ENCODE data around the gene BRMS1. TPM values are rescaled to one million over a fixed set of nuclear protein-coding genes. Genes with fewer than 3 reads are reported as not detected.

The BRMS1 gene
- total RNA-seq, 2 donors from 2014 or later = 19.2 to 33.3 TPM

- DNase-seq (ENCODE audit: low spot score) = peak; percentile 93
- Histone ChIP-seq H3K27me3 (no peaks in the 10 kb centered on the region), H3K4me1 (peaks cover 0 to 39% of the 10 kb centered on the region in 2 donors), H3K9me3 (no peaks in the 10 kb centered on the region), H3K36me3 (no peaks in the 10 kb centered on the region), H3K27ac (peak within 1 kb of the TSS; percentile 85 to 91), H3K4me3 (peak within 1 kb of the TSS; percentile 72 to 85)
- no peak for TF ChIP-seq CTCF (IDR thresholded peaks at IDR 0.05)
These were observed 2.7 kb upstream of the BRMS1 start, which contains the start of gene B4GAT1 for GRCh38 chr11:66347425-66348276. Gene B4GAT1 (minus strand): TSS chr11:66347629. CDS start chr11:66347545, 84 bp downstream.

DNA sequence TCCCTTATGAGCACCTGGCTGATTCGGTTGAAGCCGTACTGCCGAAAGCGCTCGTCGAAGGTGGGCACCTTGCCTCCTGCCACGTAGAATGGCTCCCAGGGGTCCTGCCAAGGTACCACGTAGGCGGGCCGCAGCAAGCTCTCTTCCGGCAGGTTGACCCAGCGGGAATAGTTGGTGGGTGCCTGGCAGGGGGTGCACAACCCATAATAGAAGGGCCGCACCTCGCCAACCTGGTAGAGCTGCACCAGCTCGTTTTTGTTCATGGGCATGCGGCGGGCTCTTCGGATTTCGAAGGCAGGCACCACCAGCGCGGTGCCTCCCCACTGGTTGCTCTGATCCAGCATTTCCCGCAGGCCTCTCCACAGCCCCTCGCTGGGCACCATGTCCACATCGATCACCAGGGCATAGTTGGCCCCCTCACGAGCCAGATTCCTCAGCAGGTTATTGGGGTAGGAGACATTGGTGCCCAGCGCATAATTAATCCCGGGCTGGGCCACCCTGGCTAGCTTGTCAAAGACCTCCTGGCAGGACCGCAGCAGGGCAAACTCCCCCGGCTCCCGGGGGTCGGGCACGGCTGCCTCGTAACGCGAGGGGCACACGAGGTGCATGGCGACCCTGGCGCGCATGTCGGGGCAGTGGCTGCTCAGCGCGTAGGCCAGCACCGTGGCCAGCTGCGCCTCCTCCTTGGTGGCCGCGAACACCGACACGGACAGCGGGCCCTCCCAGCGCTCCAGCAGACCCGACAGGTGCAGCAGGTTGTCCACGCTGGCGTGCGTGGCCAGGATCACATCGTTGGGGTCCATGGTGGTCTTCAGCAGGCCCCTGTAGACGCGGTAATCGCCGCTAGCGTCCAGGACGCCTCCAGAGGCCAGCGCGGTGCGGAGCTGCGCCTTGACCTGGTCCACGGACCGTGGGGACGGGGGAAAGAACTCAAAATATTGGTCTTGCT lies 1.8 kb upstream of the BRMS1 start:
- peaks cover under 1% of the 10 kb centered on the region for H3K36me3 ChIP-seq
- H3K4me3 ChIP-seq = peak overlapping the region; percentile 72 to 85
- TF ChIP-seq CTCF (IDR thresholded peaks at IDR 0.05) = no peak
- DNase-seq (ENCODE audit: low spot score) = no peak
- H3K9me3 ChIP-seq = no peaks in the 10 kb centered on the region
- peaks cover 0 to 39% of the 10 kb centered on the region in 2 donors for H3K4me1 ChIP-seq
- peak overlapping the region; percentile 77 to 91 for H3K27ac ChIP-seq
- no peaks in the 10 kb centered on the region for H3K27me3 ChIP-seq

GRCh38 chr11:66345316-66345649 lies 379 bp upstream of the BRMS1 start:
- no peak for TF ChIP-seq CTCF (IDR thresholded peaks at IDR 0.05)
- Histone ChIP-seq H3K27ac (peak overlapping the region; percentile 60 to 66), H3K36me3 (peaks cover 15% of the 10 kb centered on the region), H3K9me3 (no peaks in the 10 kb centered on the region), H3K4me1 (peaks cover 0 to 39% of the 10 kb centered on the region in 2 donors), H3K4me3 (peak overlapping the region; percentile 62 to 81), H3K27me3 (no peaks in the 10 kb centered on the region)
- DNase-seq (ENCODE audit: low spot score) = no peak

DNA sequence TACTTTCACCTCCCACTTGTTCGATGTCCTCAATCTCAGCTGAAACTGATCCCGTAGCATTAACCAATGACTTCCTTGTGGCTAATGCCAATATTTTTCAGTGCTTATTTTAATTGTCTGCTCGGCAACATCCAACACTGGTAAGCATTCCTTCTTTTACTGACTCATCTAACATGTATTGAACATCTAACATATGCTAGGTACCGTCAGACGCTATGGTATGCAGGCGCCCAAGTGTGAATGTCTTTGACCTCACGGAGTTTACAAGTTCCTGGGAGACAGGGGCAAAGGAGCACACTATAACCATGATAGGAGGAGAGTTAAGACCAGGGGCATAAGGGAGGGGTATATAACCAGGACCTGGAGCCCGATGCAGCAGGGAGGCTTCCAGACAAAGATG lies 1.7 kb downstream of the BRMS1 start:
- Histone ChIP-seq H3K9me3 (no peaks in the 10 kb centered on the region), H3K27me3 (no peaks in the 10 kb centered on the region), H3K27ac (no peak overlapping the region), H3K4me3 (no peak overlapping the region), H3K4me1 (peaks cover 0 to 34% of the 10 kb centered on the region in 2 donors), H3K36me3 (peaks cover 30% of the 10 kb centered on the region)
- no peak for TF ChIP-seq CTCF (IDR thresholded peaks at IDR 0.05)
- DNase-seq (ENCODE audit: low spot score) = no peak

DNA sequence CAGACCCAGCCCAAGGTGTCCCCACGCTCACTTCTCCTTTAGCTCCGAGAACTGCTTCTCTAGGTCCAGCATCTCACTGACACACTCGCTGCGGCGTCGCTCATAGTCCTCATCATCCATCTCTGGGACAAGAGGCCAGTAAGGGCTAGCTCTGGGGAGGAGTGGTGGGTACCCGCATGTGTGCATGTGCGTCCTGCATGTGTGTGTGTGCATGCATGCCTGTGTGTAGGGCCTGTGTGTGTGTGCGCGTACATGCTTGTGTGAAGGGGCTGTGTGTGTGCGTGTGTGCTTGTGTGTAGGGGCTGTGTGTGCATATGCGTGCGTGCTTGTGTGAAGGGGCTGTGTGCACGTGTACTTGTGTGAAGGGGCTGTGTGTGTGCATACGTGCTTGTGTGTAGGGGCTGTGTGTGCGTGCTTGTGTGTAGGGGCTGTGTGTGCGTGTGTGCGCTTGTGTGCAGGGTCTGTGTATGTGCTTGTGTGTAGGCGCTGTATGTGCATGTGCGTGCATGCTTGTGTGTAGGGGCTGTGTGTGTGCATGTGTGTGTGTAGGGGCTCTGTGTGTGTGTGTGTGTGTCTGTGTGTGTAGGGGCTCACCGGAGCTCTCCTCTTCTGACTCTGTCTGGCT lies 3.3 kb downstream of the BRMS1 start:
- no peak for TF ChIP-seq CTCF (IDR thresholded peaks at IDR 0.05)
- Histone ChIP-seq H3K27me3 (no peaks in the 10 kb centered on the region), H3K9me3 (no peaks in the 10 kb centered on the region), H3K36me3 (peaks cover 35% of the 10 kb centered on the region), H3K4me3 (no peak overlapping the region), H3K4me1 (peaks cover 0 to 34% of the 10 kb centered on the region in 2 donors), H3K27ac (no peak overlapping the region)
- no peak for DNase-seq (ENCODE audit: low spot score)
